ENCODE data around the gene EXOC5. TPM values are rescaled to one million over a fixed set of nuclear protein-coding genes. Genes with fewer than 3 reads are reported as not detected.

The EXOC5 gene
- total and polyA plus RNA-seq, 9 donors: 37.8 to 64.7 (median 57.9) TPM

GRCh38 chr14:57171903-57172302 lies 96.8 kb downstream of the EXOC5 start:
- H3K27me3 ChIP-seq (ENCODE audit: control insufficient read depth, insufficient read depth, low read length): no peaks in the 10 kb centered on the region
- H3K4me3 ChIP-seq (ENCODE audit: low read length): no peak overlapping the region
- no peak overlapping the region for H3K27ac ChIP-seq (ENCODE audit: low read length)
- no peaks in the 10 kb centered on the region for H3K36me3 ChIP-seq (ENCODE audit: control insufficient read depth, insufficient read depth, low read length)
- H3K4me1 ChIP-seq (ENCODE audit: control insufficient read depth, insufficient read depth, low read length): no peaks in the 10 kb centered on the region
- no peak for DNase-seq
- no peaks in the 10 kb centered on the region for H3K9me3 ChIP-seq (replicated peaks; ENCODE audit: control insufficient read depth, low read depth, low read length)
- WGBS (ENCODE audit: insufficient coverage): 83% methylated on average over 2 of the region's 3 CpGs

GRCh38 chr14:57171363-57171762 lies 97.3 kb downstream of the EXOC5 start:
- Histone ChIP-seq H3K36me3 (ENCODE audit: control insufficient read depth, insufficient read depth, low read length) (no peaks in the 10 kb centered on the region), H3K27ac (ENCODE audit: low read length) (no peak overlapping the region), H3K9me3 (replicated peaks; ENCODE audit: control insufficient read depth, low read depth, low read length) (no peaks in the 10 kb centered on the region), H3K4me3 (ENCODE audit: low read length) (no peak overlapping the region), H3K27me3 (ENCODE audit: control insufficient read depth, insufficient read depth, low read length) (no peaks in the 10 kb centered on the region), H3K4me1 (ENCODE audit: control insufficient read depth, insufficient read depth, low read length) (no peaks in the 10 kb centered on the region)
- 58% methylated on average over 2 of the region's 5 CpGs for WGBS (ENCODE audit: insufficient coverage)
- no peak for DNase-seq

GRCh38 chr14:57169901-57170300 lies 98.8 kb downstream of the EXOC5 start:
- H3K4me3 ChIP-seq (ENCODE audit: low read length): no peak overlapping the region
- DNase-seq: no peak
- H3K4me1 ChIP-seq (ENCODE audit: control insufficient read depth, insufficient read depth, low read length): no peaks in the 10 kb centered on the region
- no peak overlapping the region for H3K27ac ChIP-seq (ENCODE audit: low read length)
- no peaks in the 10 kb centered on the region for H3K9me3 ChIP-seq (replicated peaks; ENCODE audit: control insufficient read depth, low read depth, low read length)
- WGBS (ENCODE audit: insufficient coverage): 71% methylated on average over 2 of the region's 3 CpGs
- H3K36me3 ChIP-seq (ENCODE audit: control insufficient read depth, insufficient read depth, low read length): no peaks in the 10 kb centered on the region
- no peaks in the 10 kb centered on the region for H3K27me3 ChIP-seq (ENCODE audit: control insufficient read depth, insufficient read depth, low read length)

DNA sequence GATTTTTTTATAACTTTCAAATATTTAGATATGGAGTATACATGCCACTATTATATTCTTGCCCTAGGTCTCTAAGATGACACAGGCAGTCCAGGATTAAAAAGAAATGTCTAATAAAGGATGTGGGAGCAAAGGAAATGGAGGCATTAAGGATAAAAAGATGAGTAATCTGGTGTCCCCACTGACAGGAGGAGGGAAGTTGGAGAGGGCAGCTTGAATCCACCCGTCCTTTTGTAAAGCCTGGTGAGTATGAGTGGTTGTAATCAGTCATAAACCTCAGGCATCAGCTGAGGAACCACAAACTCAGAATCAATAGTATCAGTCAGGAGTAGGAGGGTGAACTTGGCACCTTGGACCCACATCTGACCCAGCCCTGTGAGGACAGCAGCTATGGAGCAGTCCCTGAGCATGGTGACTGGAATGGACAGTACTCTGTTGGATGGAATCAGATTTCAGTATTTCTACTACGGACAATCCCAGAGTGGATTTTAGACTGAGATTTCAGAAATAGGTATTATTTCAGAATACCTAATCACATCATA lies 100.5 kb downstream of the EXOC5 start:
- Histone ChIP-seq H3K4me1 (ENCODE audit: control insufficient read depth, insufficient read depth, low read length) (no peaks in the 10 kb centered on the region), H3K9me3 (replicated peaks; ENCODE audit: control insufficient read depth, low read depth, low read length) (no peaks in the 10 kb centered on the region), H3K27me3 (ENCODE audit: control insufficient read depth, insufficient read depth, low read length) (no peaks in the 10 kb centered on the region), H3K4me3 (ENCODE audit: low read length) (no peak overlapping the region), H3K27ac (ENCODE audit: low read length) (no peak overlapping the region), H3K36me3 (ENCODE audit: control insufficient read depth, insufficient read depth, low read length) (no peaks in the 10 kb centered on the region)
- WGBS (ENCODE audit: insufficient coverage): 75% methylated on average over 1 of the region's 2 CpGs
- no peak for DNase-seq

DNA sequence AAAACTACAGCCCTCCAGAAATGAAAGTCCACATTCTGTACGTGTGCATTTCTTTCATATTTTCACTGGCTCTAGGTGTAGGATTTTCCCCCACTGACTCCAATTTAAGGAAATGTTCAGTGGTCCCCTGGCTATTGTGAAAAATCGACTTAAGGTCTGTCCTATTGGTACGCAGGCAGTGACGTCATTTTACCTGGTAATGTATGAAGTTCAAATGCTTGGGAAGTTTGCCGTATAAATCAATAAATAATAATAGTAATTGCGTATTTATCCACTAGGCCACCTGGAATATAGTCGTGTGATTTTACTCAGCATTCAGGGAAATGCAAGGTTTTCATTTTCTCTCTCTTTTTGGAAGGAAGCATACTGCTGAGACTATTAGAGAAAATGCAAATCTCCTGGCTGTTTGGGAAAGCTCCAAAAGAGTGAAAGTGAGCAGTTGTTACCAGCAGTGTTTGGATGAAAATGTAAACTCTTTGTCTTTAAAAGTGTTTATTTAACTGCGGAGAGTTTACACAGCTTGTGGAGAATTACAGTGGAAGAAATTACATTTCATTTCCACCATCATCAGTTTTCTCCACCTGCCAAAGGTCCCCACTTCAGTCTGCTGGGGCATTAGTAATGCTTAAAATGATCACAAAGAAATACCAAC lies 107.0 kb downstream of the EXOC5 start:
- Histone ChIP-seq H3K4me1 (ENCODE audit: control insufficient read depth, insufficient read depth, low read length) (no peaks in the 10 kb centered on the region), H3K4me3 (ENCODE audit: low read length) (no peak overlapping the region), H3K27me3 (ENCODE audit: control insufficient read depth, insufficient read depth, low read length) (peaks cover 2% of the 10 kb centered on the region), H3K27ac (ENCODE audit: low read length) (no peak overlapping the region), H3K9me3 (replicated peaks; ENCODE audit: control insufficient read depth, low read depth, low read length) (no peaks in the 10 kb centered on the region), H3K36me3 (ENCODE audit: control insufficient read depth, insufficient read depth, low read length) (no peaks in the 10 kb centered on the region)
- no CpG with 5 or more reads among the region's 8 CpGs for WGBS (ENCODE audit: insufficient coverage)
- peak; percentile 11 for DNase-seq

- H3K27me3 ChIP-seq (ENCODE audit: control insufficient read depth, insufficient read depth, low read length): peaks cover 2% of the 10 kb centered on the region
- H3K36me3 ChIP-seq (ENCODE audit: control insufficient read depth, insufficient read depth, low read length): no peaks in the 10 kb centered on the region
- no peak overlapping the region for H3K27ac ChIP-seq (ENCODE audit: low read length)
- WGBS (ENCODE audit: insufficient coverage): 62% methylated on average over 3 of the region's 6 CpGs
- H3K4me1 ChIP-seq (ENCODE audit: control insufficient read depth, insufficient read depth, low read length): no peaks in the 10 kb centered on the region
- H3K4me3 ChIP-seq (ENCODE audit: low read length): no peak overlapping the region
- no peak for DNase-seq
- H3K9me3 ChIP-seq (replicated peaks; ENCODE audit: control insufficient read depth, low read depth, low read length): no peaks in the 10 kb centered on the region
Observed at GRCh38 chr14:57160333-57160732, 108.4 kb downstream of the EXOC5 start.

DNA sequence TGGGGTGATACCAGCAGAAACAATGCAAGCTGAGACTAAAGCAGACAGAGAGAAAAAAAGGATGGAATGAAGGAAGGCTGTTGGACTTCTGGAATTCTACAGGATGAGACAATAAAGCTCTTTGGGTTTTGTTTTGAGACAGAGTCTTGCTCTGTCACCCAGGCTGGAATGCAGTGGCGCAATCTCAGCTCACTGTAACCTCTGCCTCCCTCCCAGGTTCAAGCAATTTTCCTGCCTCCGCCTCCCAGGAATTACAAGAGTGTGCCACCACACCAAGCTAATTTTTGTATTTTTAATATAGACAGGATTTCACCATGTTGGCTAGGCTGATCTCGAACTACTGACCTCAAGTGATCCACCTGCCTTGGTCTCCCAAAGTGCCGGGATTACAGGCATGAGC lies 115.4 kb downstream of the EXOC5 start:
- Histone ChIP-seq H3K27ac (ENCODE audit: low read length) (no peak overlapping the region), H3K4me3 (ENCODE audit: low read length) (no peak overlapping the region), H3K9me3 (replicated peaks; ENCODE audit: control insufficient read depth, low read depth, low read length) (no peaks in the 10 kb centered on the region), H3K27me3 (ENCODE audit: control insufficient read depth, insufficient read depth, low read length) (no peaks in the 10 kb centered on the region), H3K4me1 (ENCODE audit: control insufficient read depth, insufficient read depth, low read length) (no peaks in the 10 kb centered on the region), H3K36me3 (ENCODE audit: control insufficient read depth, insufficient read depth, low read length) (no peaks in the 10 kb centered on the region)
- WGBS (ENCODE audit: insufficient coverage): 67% methylated on average over 1 of the region's 4 CpGs
- no peak for DNase-seq

Other genes with a start within 250 kb of the EXOC5 start
- 22.9 TPM for gene AP5M1, start 66 bp upstream of the EXOC5 start, total RNA-seq
- gene AP5M1, start 66 bp upstream of the EXOC5 start, polyA plus RNA-seq (ENCODE audit: insufficient read depth in 1 of 8, insufficient read length in 8 of 8, low replicate concordance in 1 of 8): 10 to 100 TPM; 25.7 to 36.1 (median 32.2) TPM
- gene NAA30, start 121.7 kb upstream of the EXOC5 start, total RNA-seq: 19.0 TPM
- 10 to 100 TPM; 15.8 to 25.0 (median 22.4) TPM for gene NAA30, start 121.7 kb upstream of the EXOC5 start, polyA plus RNA-seq (ENCODE audit: insufficient read depth in 1 of 8, insufficient read length in 8 of 8, low replicate concordance in 1 of 8)
- not detected for gene CCDC198, start 225.0 kb upstream of the EXOC5 start, total RNA-seq
- 1 to 10 TPM in 1 of 8 donors, under 1 TPM in 4, not detected in 3; 0.14 to 5.1 (median 0.40) TPM for gene CCDC198, start 225.0 kb upstream of the EXOC5 start, polyA plus RNA-seq (ENCODE audit: insufficient read depth in 1 of 8, insufficient read length in 8 of 8, low replicate concordance in 1 of 8)